ENCODE measurements around the gene ITGA2.

GRCh38 chr5:53109056-53109442 is 119.9 kb downstream of the ITGA2 start:
- no peak for TF ChIP-seq POLR2A (IDR thresholded peaks at IDR 0.05)
- TF ChIP-seq, protein P1, sequence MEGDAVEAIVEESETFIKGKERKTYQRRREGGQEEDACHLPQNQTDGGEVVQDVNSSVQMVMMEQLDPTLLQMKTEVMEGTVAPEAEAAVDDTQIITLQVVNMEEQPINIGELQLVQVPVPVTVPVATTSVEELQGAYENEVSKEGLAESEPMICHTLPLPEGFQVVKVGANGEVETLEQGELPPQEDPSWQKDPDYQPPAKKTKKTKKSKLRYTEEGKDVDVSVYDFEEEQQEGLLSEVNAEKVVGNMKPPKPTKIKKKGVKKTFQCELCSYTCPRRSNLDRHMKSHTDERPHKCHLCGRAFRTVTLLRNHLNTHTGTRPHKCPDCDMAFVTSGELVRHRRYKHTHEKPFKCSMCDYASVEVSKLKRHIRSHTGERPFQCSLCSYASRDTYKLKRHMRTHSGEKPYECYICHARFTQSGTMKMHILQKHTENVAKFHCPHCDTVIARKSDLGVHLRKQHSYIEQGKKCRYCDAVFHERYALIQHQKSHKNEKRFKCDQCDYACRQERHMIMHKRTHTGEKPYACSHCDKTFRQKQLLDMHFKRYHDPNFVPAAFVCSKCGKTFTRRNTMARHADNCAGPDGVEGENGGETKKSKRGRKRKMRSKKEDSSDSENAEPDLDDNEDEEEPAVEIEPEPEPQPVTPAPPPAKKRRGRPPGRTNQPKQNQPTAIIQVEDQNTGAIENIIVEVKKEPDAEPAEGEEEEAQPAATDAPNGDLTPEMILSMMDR (IDR thresholded peaks at IDR 0.05 in 4 of 5, conservative IDR thresholded peaks at IDR 0.05 in 1 of 5): no peak
